NCI-H524 treated with DMSO at 0.1 percent for 48 hours (cell line): ENCODE results near the gene EXD3.
A peak's percentile ranks its signal among the peaks of the same experiment; 100 is the strongest.
"Not testable (repeated sequence)": the region's sequence is repeated elsewhere in the genome, so short reads cannot be mapped to it uniquely, and the experiment has no call there.

Source experiments
- DNase-seq: peaks from one replicate; lab custom pipeline; 2025; lab: John Stamatoyannopoulos, UW

EXD3 gene

DNA sequence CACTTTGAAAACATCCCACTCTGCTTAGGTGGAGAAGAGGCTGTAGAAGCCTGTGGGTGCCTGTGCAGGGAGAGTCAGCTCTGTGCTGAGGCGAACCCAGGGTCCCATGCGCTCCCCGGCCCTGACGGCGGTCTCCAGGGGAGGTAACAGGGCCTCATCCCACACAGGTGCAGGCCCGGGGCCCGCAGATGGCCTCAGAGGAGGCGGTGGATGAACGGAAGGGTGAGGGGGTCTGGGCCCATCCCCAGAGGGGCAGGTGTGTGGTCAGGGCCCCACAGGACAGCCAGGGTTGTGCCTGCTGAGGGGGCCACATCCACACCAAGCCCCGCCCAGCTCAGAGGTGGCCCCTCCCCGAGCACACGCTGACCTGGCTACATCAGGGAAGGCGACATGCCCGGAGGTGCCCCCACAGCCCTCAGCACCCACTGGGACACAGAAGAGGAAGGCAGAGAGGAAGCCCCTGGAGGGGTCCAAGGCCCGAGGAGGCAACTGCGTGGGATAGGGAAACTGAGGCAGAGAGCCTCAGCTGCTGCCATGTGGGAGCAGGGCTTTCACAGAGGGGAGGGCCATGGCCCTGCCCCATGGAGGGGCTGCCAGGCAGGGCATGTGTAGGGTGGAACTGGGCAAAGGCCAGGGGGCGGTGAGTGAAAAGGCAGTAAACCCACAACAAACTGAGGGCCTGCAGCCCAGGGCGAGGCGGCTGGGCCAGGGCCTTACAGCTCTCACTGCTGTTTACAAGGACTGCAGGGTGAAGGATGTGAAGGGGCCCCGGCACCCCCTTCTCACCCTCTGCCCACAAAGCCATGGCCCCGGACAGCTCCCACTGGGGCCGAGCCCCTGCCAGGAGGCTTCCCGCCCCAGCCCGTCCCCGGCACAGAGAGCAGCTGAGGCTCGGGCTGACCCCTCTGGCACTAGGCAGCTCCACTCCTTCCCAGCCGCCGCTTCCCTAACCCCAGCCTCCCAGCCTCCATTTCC lies 29.5 kb downstream of the EXD3 start:
- no peak for DNase-seq

DNA sequence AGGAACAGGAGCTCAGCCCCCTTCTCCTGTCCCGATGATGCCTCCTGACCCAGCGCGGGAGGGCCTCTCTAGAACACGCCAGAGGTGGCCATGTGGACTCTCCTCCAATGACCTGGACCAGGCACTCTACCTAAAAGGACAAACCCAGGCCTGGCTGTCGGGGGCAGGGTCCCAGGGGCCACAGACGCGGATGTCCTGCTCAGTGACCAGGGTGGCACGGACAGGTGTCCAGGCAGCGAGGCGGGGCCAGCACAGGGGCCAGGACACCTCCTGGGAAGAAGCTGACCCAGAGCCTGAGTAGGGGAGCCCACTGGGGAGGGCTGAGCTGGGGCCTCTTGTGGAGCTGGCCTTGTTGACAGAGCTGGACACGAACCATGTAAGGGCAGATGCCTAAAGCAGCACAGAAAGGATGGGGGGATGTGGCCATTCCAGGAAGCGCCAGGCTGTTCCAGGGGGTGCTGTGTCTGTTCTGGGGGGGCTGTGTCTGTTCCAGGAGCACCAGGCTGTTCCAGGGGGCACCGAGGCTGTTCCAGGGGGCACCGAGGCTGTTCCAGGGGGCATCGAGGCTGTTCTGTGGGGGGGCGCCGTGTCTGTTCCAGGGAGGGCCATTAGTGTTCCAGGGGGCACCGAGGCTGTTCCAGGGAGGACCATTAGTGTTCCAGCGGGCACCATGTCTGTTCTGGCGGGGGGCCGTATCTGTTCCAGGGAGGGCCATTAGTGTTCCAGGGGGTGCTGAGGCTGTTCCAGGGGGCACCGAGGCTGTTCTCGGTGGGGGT lies 30.5 kb downstream of the EXD3 start:
- DNase-seq: no peak

GRCh38 chr9:137391411-137391754 lies 31.6 kb downstream of the EXD3 start:
- no peak for DNase-seq

GRCh38 chr9:137390553-137391410 lies 32.2 kb downstream of the EXD3 start:
- peak; percentile 71 for DNase-seq

GRCh38 chr9:137389428-137389746 lies 33.6 kb downstream of the EXD3 start:
- no peak for DNase-seq

- DNase-seq: no peak
Measured at GRCh38 chr9:137388589-137389427, 34.2 kb downstream of the EXD3 start.

GRCh38 chr9:137387891-137388560 lies 34.9 kb downstream of the EXD3 start:
- DNase-seq: no peak

- DNase-seq: no peak
Measured at GRCh38 chr9:137387114-137387890, 35.7 kb downstream of the EXD3 start.

- not testable (repeated sequence) for DNase-seq
Measured at GRCh38 chr9:137386507-137387113, 36.4 kb downstream of the EXD3 start.

- DNase-seq: no peak
Measured at GRCh38 chr9:137385061-137385655, 37.8 kb downstream of the EXD3 start.

DNA sequence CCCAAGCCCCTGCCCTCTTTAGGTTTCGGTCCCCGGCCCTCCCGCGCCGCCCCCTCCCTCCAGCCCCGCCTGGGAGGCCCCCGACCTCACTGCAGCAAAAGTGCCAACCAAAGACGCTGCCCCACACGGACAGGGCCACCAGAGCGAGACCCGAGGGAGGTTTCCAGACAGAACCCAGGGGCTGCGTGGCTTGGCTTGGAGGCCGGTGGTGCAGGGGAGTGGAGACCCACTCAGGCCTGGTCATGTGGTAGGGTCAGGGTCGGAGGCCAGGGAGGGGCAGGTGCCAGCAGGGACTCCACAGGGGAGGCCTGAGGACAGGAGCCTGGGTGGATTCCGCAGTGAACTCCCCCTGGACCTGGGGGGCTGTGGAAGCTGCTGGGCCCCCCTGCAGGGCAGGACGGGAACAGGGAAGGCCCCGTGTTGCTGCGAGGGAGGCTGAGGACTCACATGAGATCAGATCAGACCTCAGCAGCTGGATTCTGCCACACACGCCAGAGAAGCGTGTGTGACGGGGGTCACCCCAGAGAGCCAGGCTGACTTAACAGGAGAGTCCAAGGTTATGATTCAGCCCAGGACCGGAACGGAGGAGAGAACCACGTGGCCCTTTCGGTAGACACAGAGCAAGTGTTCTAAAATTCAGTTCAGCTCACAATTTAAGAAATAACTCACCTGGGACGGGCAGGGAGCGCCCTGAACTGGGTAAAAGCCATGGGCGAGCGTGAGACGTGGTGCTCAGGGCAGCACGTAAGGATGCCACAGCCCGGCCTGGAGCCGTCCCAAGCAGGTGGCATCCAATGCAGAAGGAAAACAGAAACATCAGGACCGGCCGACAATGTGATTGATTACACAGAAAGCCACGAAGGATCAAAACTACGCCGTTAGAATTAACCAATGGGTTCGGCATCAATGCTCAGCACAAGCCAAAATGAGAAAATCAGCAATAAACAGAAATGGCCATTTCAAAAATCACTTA lies 38.9 kb downstream of the EXD3 start:
- DNase-seq: no peak

DNA sequence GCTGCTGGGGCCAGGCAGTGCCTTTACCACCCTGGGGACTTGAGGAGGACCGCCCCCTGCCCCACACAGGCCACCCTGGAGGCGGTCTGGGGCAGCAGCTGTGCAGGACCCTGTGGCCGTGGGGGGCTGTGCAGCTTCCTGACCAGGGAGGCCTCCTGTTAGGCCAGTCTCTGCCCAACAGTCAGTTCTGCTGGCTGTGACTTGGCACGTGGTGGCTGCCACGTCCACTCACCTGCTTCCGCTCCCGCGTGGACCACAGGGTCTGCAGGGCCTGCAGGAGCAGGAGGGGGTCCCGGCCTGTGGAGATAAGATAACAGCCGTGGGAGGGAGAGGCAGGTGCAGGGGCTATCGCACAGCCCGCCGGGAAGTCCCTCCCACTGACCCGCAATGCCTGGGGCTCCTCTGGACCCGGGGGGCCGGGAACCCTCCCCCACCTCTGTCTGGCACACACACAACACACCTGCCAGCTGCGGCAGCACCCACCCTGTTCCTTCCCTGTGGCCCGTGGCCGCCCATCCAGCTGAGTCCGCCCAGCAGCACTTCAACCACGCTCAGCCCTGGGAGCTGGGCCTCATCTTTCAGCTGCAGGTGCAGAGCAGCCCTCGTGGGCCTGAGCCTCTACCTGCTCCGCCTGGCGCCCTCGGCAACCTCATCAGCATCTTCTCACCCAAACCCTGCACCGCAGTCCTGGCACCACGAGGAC lies 39.7 kb downstream of the EXD3 start:
- no peak for DNase-seq

GRCh38 chr9:137382444-137383080 lies 40.4 kb downstream of the EXD3 start:
- no peak for DNase-seq

GRCh38 chr9:137381501-137382443 lies 41.2 kb downstream of the EXD3 start:
- DNase-seq: no peak

DNA sequence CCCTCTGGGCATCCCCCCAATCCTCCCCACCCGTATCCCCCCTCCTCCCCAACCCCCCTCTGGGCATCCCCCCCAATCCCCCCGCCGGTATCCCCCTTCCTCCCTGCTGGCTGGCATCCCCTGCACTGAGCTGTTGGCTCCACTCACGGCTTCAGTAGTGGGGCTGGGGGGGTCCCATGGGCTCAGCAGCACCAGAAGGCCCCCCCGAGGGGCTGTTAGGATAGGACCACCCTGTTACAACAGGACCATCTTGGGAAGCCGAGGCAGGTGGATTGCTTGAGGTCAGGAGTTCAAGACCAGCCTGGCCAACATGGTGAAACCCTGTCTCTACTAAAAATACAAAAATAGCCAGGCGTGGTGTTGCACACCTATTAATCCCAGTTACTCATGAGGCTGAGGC lies 42.4 kb downstream of the EXD3 start:
- no peak for DNase-seq

GRCh38 chr9:137380171-137380570 lies 42.8 kb downstream of the EXD3 start:
- DNase-seq: no peak
